Mammary epithelial cell (primary cell): ENCODE measurements around the gene SAMD5.

Source experiments
- EZH2 ChIP-seq: IDR thresholded peaks from 2 replicates; pipeline ENCODE4 v1.6.1; 2012; ENCODE audit warnings: low read length, inconsistent platforms, borderline replicate concordance
- TF ChIP-seq, protein P1 (sequence below), 2 donors: IDR thresholded peaks in 1 of 2; conservative IDR thresholded peaks in 1 of 2; 2 replicates each; pipeline ENCODE4 v1.5.1; 2011 to 2012; ENCODE audit warnings: inconsistent platforms in 2 of 2, low read length in 2 of 2, mild to moderate bottlenecking in 2 of 2, control low read depth in 1 of 2, low read depth in 1 of 2; ENCODE audit not compliant: insufficient read depth in 1 of 2; ENCODE audit errors: extremely low read depth in 1 of 2

DNA sequence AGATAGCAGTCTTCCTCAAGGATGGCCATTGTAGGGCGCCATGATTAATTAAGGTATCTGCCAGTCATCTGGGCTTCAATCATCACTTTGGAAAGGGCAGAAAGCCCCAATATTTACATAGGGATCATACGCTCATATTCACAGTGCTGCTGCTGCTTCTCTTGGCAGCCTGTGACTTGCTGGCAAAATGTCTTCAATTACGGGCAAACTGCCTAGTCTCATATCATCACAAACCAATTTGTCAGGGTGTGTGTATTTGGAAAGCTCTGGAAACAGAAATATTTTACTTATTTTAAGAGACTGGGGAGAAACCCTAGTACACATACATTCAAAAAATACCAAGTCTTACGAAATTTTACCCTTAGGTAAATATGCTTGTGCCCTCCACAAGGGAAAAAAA, 77.6 kb downstream of the SAMD5 start:
- TF ChIP-seq, protein P1, sequence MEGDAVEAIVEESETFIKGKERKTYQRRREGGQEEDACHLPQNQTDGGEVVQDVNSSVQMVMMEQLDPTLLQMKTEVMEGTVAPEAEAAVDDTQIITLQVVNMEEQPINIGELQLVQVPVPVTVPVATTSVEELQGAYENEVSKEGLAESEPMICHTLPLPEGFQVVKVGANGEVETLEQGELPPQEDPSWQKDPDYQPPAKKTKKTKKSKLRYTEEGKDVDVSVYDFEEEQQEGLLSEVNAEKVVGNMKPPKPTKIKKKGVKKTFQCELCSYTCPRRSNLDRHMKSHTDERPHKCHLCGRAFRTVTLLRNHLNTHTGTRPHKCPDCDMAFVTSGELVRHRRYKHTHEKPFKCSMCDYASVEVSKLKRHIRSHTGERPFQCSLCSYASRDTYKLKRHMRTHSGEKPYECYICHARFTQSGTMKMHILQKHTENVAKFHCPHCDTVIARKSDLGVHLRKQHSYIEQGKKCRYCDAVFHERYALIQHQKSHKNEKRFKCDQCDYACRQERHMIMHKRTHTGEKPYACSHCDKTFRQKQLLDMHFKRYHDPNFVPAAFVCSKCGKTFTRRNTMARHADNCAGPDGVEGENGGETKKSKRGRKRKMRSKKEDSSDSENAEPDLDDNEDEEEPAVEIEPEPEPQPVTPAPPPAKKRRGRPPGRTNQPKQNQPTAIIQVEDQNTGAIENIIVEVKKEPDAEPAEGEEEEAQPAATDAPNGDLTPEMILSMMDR (conservative IDR thresholded peaks at IDR 0.05 in 1 of 2, IDR thresholded peaks at IDR 0.05 in 1 of 2; ENCODE audit: extremely low read depth in 1 of 2, insufficient read depth in 1 of 2, low read depth in 1 of 2, low read length in 2 of 2) = no peak
- TF ChIP-seq EZH2 = no peak
